Measurements from ENCODE around the gene GPATCH3.

DNA sequence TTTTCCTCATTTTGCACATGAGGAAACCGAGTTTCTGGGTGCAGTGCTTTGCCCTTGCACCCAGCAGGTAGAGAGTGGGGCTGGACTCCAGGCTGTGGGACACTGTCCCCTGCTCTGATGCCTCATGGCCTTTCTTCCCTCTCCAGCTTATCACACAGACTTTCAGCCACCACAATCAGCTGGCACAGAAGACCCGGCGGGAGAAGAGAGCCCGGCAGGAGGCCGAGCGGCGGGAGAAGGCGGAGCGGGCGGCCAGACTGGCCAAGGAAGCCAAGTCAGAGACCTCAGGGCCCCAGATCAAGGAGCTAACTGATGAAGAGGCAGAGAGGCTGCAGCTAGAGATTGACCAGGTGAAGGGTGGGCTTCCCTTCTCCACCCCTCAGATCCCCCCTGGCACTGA is 41.0 kb upstream of the GPATCH3 start:
- TF ChIP-seq SIN3A (IDR thresholded peaks at IDR 0.05; ENCODE audit: low read depth) (no peak), EZH2 (IDR thresholded peaks at IDR 0.05) (no peak), SP1 (IDR thresholded peaks at IDR 0.05; ENCODE audit: low read depth) (no peak), POLR2A (IDR thresholded peaks at IDR 0.05; ENCODE audit: borderline replicate concordance, extremely low read depth, insufficient read depth, insufficient read length) (no peak), FOSL1 (IDR thresholded peaks at IDR 0.05; ENCODE audit: low read depth) (no peak), POLR2AphosphoS5 (IDR thresholded peaks at IDR 0.05; ENCODE audit: low read depth, low read length) (no peak), EGR1 (IDR thresholded peaks at IDR 0.05; ENCODE audit: low read depth) (no peak), RAD21 (IDR thresholded peaks at IDR 0.05; ENCODE audit: low read depth) (no peak), SRF (IDR thresholded peaks at IDR 0.05; ENCODE audit: low read depth) (no peak), ZNF274 (IDR thresholded peaks at IDR 0.05; ENCODE audit: low read depth, low read length) (no peak)
- TF ChIP-seq, protein P1, sequence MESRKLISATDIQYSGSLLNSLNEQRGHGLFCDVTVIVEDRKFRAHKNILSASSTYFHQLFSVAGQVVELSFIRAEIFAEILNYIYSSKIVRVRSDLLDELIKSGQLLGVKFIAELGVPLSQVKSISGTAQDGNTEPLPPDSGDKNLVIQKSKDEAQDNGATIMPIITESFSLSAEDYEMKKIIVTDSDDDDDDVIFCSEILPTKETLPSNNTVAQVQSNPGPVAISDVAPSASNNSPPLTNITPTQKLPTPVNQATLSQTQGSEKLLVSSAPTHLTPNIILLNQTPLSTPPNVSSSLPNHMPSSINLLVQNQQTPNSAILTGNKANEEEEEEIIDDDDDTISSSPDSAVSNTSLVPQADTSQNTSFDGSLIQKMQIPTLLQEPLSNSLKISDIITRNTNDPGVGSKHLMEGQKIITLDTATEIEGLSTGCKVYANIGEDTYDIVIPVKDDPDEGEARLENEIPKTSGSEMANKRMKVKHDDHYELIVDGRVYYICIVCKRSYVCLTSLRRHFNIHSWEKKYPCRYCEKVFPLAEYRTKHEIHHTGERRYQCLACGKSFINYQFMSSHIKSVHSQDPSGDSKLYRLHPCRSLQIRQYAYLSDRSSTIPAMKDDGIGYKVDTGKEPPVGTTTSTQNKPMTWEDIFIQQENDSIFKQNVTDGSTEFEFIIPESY (IDR thresholded peaks at IDR 0.05; ENCODE audit: extremely low read depth, insufficient replicate concordance, low read length), result no peak
- TF ChIP-seq, protein P2, sequence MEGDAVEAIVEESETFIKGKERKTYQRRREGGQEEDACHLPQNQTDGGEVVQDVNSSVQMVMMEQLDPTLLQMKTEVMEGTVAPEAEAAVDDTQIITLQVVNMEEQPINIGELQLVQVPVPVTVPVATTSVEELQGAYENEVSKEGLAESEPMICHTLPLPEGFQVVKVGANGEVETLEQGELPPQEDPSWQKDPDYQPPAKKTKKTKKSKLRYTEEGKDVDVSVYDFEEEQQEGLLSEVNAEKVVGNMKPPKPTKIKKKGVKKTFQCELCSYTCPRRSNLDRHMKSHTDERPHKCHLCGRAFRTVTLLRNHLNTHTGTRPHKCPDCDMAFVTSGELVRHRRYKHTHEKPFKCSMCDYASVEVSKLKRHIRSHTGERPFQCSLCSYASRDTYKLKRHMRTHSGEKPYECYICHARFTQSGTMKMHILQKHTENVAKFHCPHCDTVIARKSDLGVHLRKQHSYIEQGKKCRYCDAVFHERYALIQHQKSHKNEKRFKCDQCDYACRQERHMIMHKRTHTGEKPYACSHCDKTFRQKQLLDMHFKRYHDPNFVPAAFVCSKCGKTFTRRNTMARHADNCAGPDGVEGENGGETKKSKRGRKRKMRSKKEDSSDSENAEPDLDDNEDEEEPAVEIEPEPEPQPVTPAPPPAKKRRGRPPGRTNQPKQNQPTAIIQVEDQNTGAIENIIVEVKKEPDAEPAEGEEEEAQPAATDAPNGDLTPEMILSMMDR (IDR thresholded peaks at IDR 0.05 in 2 of 3, conservative IDR thresholded peaks at IDR 0.05 in 1 of 3; ENCODE audit: borderline replicate concordance in 1 of 3, insufficient read depth in 1 of 3, low read depth in 2 of 3, low read length in 2 of 3), result no peak
- TF ChIP-seq, protein P3, sequence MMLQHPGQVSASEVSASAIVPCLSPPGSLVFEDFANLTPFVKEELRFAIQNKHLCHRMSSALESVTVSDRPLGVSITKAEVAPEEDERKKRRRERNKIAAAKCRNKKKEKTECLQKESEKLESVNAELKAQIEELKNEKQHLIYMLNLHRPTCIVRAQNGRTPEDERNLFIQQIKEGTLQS (IDR thresholded peaks at IDR 0.05), result no peak

All from HCT116 (cell line).